MM.1S (cell line): ENCODE data around the gene LIFR.

Experiments
- EZH2 ChIP-seq: fragments of 300-600 bp; sonication (generic); optimal IDR thresholded peaks from 2 replicates; pipeline ENCODE3; 2017; ENCODE audit warnings: low read depth, mild to moderate bottlenecking, antibody characterized with exemption, low read length, mixed read lengths
- EZH2phosphoT487 ChIP-seq: fragments of 300-600 bp; sonication (generic); IDR thresholded peaks from 2 replicates; pipeline ENCODE4 v1.6.1; 2018; ENCODE audit warnings: antibody characterized with exemption, low read length

- TF ChIP-seq EZH2: no peak
- TF ChIP-seq EZH2phosphoT487: no peak
Measured at GRCh38 chr5:38456657-38457399, 99.6 kb downstream of the LIFR start.
